ENCODE results near the gene EFNA3. TPM values are rescaled to one million over a fixed set of nuclear protein-coding genes. Genes with fewer than 3 reads are reported as not detected.
A peak's percentile ranks its signal among the peaks of the same experiment; 100 is the strongest.

Gene EFNA3
- total RNA-seq, 1 experiment from 2014 or later = 2.3 TPM

- Histone ChIP-seq H3K9me3 (ENCODE audit: control insufficient read depth, insufficient read depth, low read depth, low read length) (no peaks in the 10 kb centered on the region), H3K36me3 (ENCODE audit: control insufficient read depth, insufficient read depth, low read length) (peaks cover 2% of the 10 kb centered on the region; the same call in 1 of the 2 replicates), H3K4me1 (ENCODE audit: control insufficient read depth, insufficient read depth, low read length) (peaks cover 14% of the 10 kb centered on the region), H3K27me3 (ENCODE audit: control insufficient read depth, insufficient read depth, low read length) (no peaks in the 10 kb centered on the region), H3K27ac (ENCODE audit: low read length) (no peak overlapping the region; the same call in 1 of the 2 replicates), H3K4me3 (ENCODE audit: low read depth in 2 of 2, low read length in 2 of 2) (no peak overlapping the region)
- ATAC-seq (no peak), DNase-seq (ENCODE audit: low read depth, low spot score) (no peak)
- ChIA-PET POLR2A (no interaction called here), CTCF (interaction anchor here (1.0 kb wide), 1 partner anchor 54 kb away, joined by 7 read pairs; no protein-coding TSS in a partner anchor)
- in situ Hi-C loops (cut with HindIII; ENCODE audit: low pct_unique_long_range_greater_than_20kb, low sequenced_read_pairs) (no loop called here), intact Hi-C loops (cut with micrococcal nuclease; ENCODE audit: unreplicated experiment) (no loop called here)
- BruUV-seq (replicated peaks) = no TSS peak
- no peak for TF ChIP-seq CTCF (IDR thresholded peaks at IDR 0.05)
- TF ChIP-seq REST (IDR thresholded peaks at IDR 0.05; ENCODE audit: insufficient read depth in 1 of 2, low read depth in 2 of 2, low read length in 1 of 2) = no peak
- no peak for TF ChIP-seq SIN3A (IDR thresholded peaks at IDR 0.05; ENCODE audit: borderline replicate concordance, insufficient read depth, low read depth, low read length)
- TF ChIP-seq TCF7L2 (IDR thresholded peaks at IDR 0.05; ENCODE audit: low read depth, low read length) = no peak
- no peak for TF ChIP-seq POLR2AphosphoS5 (IDR thresholded peaks at IDR 0.05; ENCODE audit: low read depth, low read length)
Observed at GRCh38 chr1:155048449-155049334, 29.9 kb upstream of the EFNA3 start.

- Histone ChIP-seq H3K9me3 (ENCODE audit: control insufficient read depth, insufficient read depth, low read depth, low read length) (no peaks in the 10 kb centered on the region), H3K4me1 (ENCODE audit: control insufficient read depth, insufficient read depth, low read length) (peaks cover 14% of the 10 kb centered on the region), H3K27me3 (ENCODE audit: control insufficient read depth, insufficient read depth, low read length) (no peaks in the 10 kb centered on the region), H3K36me3 (ENCODE audit: control insufficient read depth, insufficient read depth, low read length) (peaks cover 2% of the 10 kb centered on the region; the same call in 1 of the 2 replicates), H3K4me3 (ENCODE audit: low read depth in 2 of 2, low read length in 2 of 2) (peak overlapping the region; percentile 69 to 74), H3K27ac (ENCODE audit: low read length) (peak overlapping the region; percentile 77)
- intact Hi-C loops (cut with micrococcal nuclease; ENCODE audit: unreplicated experiment) (no loop called here), in situ Hi-C loops (cut with HindIII; ENCODE audit: low pct_unique_long_range_greater_than_20kb, low sequenced_read_pairs) (no loop called here)
- ChIA-PET CTCF (interaction anchor here (1.4 to 1.6 kb wide), 2 partner anchors 8 to 36 kb away, joined by 3 to 11 read pairs; no protein-coding TSS in a partner anchor), POLR2A (no interaction called here)
- BruUV-seq (replicated peaks) = no TSS peak
- TF ChIP-seq REST (IDR thresholded peaks at IDR 0.05; ENCODE audit: insufficient read depth in 1 of 2, low read depth in 2 of 2, low read length in 1 of 2) (no peak), SIN3A (IDR thresholded peaks at IDR 0.05; ENCODE audit: borderline replicate concordance, insufficient read depth, low read depth, low read length) (no peak; the same call in 1 of the 2 replicates), POLR2AphosphoS5 (IDR thresholded peaks at IDR 0.05; ENCODE audit: low read depth, low read length) (no peak), TCF7L2 (IDR thresholded peaks at IDR 0.05; ENCODE audit: low read depth, low read length) (no peak), CTCF (IDR thresholded peaks at IDR 0.05) (no peak)
- ATAC-seq (no peak), DNase-seq (ENCODE audit: low read depth, low spot score) (no peak)
Observed at GRCh38 chr1:155049651-155050559, 28.7 kb upstream of the EFNA3 start.

All from Panc1 (cell line).